ENCODE results near the gene EPHB1. TPM values are rescaled to one million over a fixed set of nuclear protein-coding genes. Genes with fewer than 3 reads are reported as not detected.

Gene EPHB1
- polyA plus RNA-seq, 1 of the 3 experiments (the other 2 are of a cell fraction), result 1.2 TPM

DNA sequence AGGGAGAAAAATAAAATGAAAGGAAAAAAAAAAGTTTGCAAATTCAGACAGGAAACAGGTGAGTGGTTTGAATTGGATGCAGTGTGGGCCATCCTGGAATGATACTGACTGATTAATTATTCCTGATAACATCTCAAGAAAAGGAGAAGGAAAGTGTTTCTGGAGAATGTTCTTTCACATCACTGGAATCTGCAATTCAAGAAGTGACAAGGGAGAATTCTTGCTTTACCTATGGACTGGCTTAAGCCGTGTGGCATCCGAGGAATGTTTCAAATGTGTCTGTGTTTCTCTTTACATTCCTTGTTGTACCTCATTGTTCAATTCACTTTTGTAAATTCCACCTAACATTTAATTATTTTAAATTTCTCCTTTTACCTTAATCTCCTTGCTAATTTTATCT, 465.0 kb downstream of the EPHB1 start:
- Histone ChIP-seq H3K36me3 (replicated peaks in 1 of 2; ENCODE audit: control insufficient read depth in 1 of 2, insufficient read depth in 2 of 2, low read length in 1 of 2) (no peaks in the 10 kb centered on the region), H2AFZ (ENCODE audit: low read depth) (no peak overlapping the region), H3K79me2 (ENCODE audit: insufficient read depth) (no peaks in the 10 kb centered on the region), H3K9ac (no peak overlapping the region), H3K4me3 (ENCODE audit: low read depth in 2 of 2, low read length in 1 of 2) (no peak overlapping the region), H3K27ac (ENCODE audit: low read depth in 2 of 2, low read length in 1 of 2) (no peak overlapping the region), H3K27me3 (ENCODE audit: insufficient read depth) (no peaks in the 10 kb centered on the region), H3K9me2 (no peaks in the 10 kb centered on the region), H3K9me3 (no peaks in the 10 kb centered on the region), H3F3A (replicated peaks; ENCODE audit: insufficient read depth) (no peaks in the 10 kb centered on the region), H4K20me1 (ENCODE audit: insufficient read depth) (no peaks in the 10 kb centered on the region), H3K4me2 (no peak overlapping the region), H3K4me1 (ENCODE audit: control insufficient read depth in 1 of 2, insufficient read depth in 2 of 2, low read depth in 1 of 2, low read length in 1 of 2) (no peaks in the 10 kb centered on the region)
- no peak for DNase-seq
- ChIA-PET POLR2A (no interaction called here), CTCF (interaction anchor here (1.2 kb wide), 1 partner anchor 20 kb away, joined by 3 read pairs; no protein-coding TSS in a partner anchor)
- TF ChIP-seq TEAD4 (IDR thresholded peaks at IDR 0.05; ENCODE audit: borderline replicate concordance, insufficient read depth), result no peak
- TF ChIP-seq GABPA (IDR thresholded peaks at IDR 0.05; ENCODE audit: low read depth), result no peak
- no peak for TF ChIP-seq GATA2 (CRISPR knock-in tag; IDR thresholded peaks at IDR 0.05)
- TF ChIP-seq, protein P1, sequence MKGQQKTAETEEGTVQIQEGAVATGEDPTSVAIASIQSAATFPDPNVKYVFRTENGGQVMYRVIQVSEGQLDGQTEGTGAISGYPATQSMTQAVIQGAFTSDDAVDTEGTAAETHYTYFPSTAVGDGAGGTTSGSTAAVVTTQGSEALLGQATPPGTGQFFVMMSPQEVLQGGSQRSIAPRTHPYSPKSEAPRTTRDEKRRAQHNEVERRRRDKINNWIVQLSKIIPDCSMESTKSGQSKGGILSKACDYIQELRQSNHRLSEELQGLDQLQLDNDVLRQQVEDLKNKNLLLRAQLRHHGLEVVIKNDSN (IDR thresholded peaks at IDR 0.05; ENCODE audit: borderline replicate concordance, low read depth), result no peak
- TF ChIP-seq ELF1 (IDR thresholded peaks at IDR 0.05), result no peak
- TF ChIP-seq, protein P2, sequence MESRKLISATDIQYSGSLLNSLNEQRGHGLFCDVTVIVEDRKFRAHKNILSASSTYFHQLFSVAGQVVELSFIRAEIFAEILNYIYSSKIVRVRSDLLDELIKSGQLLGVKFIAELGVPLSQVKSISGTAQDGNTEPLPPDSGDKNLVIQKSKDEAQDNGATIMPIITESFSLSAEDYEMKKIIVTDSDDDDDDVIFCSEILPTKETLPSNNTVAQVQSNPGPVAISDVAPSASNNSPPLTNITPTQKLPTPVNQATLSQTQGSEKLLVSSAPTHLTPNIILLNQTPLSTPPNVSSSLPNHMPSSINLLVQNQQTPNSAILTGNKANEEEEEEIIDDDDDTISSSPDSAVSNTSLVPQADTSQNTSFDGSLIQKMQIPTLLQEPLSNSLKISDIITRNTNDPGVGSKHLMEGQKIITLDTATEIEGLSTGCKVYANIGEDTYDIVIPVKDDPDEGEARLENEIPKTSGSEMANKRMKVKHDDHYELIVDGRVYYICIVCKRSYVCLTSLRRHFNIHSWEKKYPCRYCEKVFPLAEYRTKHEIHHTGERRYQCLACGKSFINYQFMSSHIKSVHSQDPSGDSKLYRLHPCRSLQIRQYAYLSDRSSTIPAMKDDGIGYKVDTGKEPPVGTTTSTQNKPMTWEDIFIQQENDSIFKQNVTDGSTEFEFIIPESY (IDR thresholded peaks at IDR 0.05; ENCODE audit: borderline replicate concordance, low read depth), result no peak
- no peak for TF ChIP-seq PBX3 (IDR thresholded peaks at IDR 0.05)
- TF ChIP-seq, protein P3, sequence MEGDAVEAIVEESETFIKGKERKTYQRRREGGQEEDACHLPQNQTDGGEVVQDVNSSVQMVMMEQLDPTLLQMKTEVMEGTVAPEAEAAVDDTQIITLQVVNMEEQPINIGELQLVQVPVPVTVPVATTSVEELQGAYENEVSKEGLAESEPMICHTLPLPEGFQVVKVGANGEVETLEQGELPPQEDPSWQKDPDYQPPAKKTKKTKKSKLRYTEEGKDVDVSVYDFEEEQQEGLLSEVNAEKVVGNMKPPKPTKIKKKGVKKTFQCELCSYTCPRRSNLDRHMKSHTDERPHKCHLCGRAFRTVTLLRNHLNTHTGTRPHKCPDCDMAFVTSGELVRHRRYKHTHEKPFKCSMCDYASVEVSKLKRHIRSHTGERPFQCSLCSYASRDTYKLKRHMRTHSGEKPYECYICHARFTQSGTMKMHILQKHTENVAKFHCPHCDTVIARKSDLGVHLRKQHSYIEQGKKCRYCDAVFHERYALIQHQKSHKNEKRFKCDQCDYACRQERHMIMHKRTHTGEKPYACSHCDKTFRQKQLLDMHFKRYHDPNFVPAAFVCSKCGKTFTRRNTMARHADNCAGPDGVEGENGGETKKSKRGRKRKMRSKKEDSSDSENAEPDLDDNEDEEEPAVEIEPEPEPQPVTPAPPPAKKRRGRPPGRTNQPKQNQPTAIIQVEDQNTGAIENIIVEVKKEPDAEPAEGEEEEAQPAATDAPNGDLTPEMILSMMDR (IDR thresholded peaks at IDR 0.05), result no peak
- no peak for TF ChIP-seq RXRA (IDR thresholded peaks at IDR 0.05; ENCODE audit: borderline replicate concordance, low read depth)
- no peak for TF ChIP-seq REST (IDR thresholded peaks at IDR 0.05; ENCODE audit: low read depth, low read length)
- 87% methylated on average over 2 of the region's 2 CpGs for WGBS (ENCODE audit: low lambda C conversion rate)
